ENCODE measurements around the gene ENPP5.

The ENPP5 gene

GRCh38 chr6:46118157-46118556 is 52.6 kb downstream of the ENPP5 start:
- no peaks in the 10 kb centered on the region for H3K4me1 Mint-ChIP-seq
- H3K27ac Mint-ChIP-seq = no peak overlapping the region
- no peak overlapping the region for H3K4me3 Mint-ChIP-seq
- no peaks in the 10 kb centered on the region for H3K36me3 Mint-ChIP-seq (ENCODE audit: low read depth)
- H3K27me3 Mint-ChIP-seq (ENCODE audit: low read depth) = peaks cover 3% of the 10 kb centered on the region
- TF ChIP-seq CTCF (IDR thresholded peaks at IDR 0.05; ENCODE audit: unreplicated experiment in 3 of 3) = no peak
- peaks cover 18% of the 10 kb centered on the region for H3K9me3 Mint-ChIP-seq

- Mint-ChIP-seq H3K36me3 (ENCODE audit: low read depth) (no peaks in the 10 kb centered on the region), H3K4me1 (no peaks in the 10 kb centered on the region), H3K27ac (no peak overlapping the region), H3K4me3 (no peak overlapping the region), H3K9me3 (peaks cover 21% of the 10 kb centered on the region), H3K27me3 (ENCODE audit: low read depth) (peaks cover 4% of the 10 kb centered on the region)
- TF ChIP-seq CTCF (IDR thresholded peaks at IDR 0.05; ENCODE audit: unreplicated experiment in 3 of 3) = no peak
Observed at GRCh38 chr6:46116289-46116688, 54.5 kb downstream of the ENPP5 start.

- H3K36me3 Mint-ChIP-seq (ENCODE audit: low read depth) = no peaks in the 10 kb centered on the region
- H3K27me3 Mint-ChIP-seq (ENCODE audit: low read depth) = peaks cover 4% of the 10 kb centered on the region
- H3K9me3 Mint-ChIP-seq = peaks cover 19% of the 10 kb centered on the region
- H3K4me3 Mint-ChIP-seq = no peak overlapping the region
- H3K4me1 Mint-ChIP-seq = no peaks in the 10 kb centered on the region
- no peak overlapping the region for H3K27ac Mint-ChIP-seq
- TF ChIP-seq CTCF (IDR thresholded peaks at IDR 0.05; ENCODE audit: unreplicated experiment in 3 of 3) = no peak
Observed at GRCh38 chr6:46115634-46116033, 55.1 kb downstream of the ENPP5 start.

GRCh38 chr6:46113370-46113769 is 57.4 kb downstream of the ENPP5 start:
- Mint-ChIP-seq H3K4me3 (no peak overlapping the region), H3K9me3 (peaks cover 17% of the 10 kb centered on the region), H3K4me1 (no peaks in the 10 kb centered on the region), H3K36me3 (ENCODE audit: low read depth) (no peaks in the 10 kb centered on the region), H3K27ac (no peak overlapping the region), H3K27me3 (ENCODE audit: low read depth) (peaks cover 4% of the 10 kb centered on the region)
- no peak for TF ChIP-seq CTCF (IDR thresholded peaks at IDR 0.05; ENCODE audit: unreplicated experiment in 3 of 3)
